Upper lobe of left lung (tissue), 4 donors: ENCODE results near the gene HM13.
"Not testable (repeated sequence)": the region's sequence is repeated elsewhere in the genome, so short reads cannot be mapped to it uniquely, and the experiment has no call there.

ENCODE experiments used
- CTCF ChIP-seq, 6 experiments: fragments of 450-650 bp in 4 of 6; fragments of 200-600 bp in 2 of 6; sonication (generic) in 2 of 6; IDR thresholded peaks; one replicate each; pipeline ENCODE4 v1.5.1; 2016 to 2019; ENCODE audit warnings: antibody characterized with exemption in 6 of 6
- EP300 ChIP-seq, 4 donors: sonication (generic); formaldehyde crosslinking; IDR thresholded peaks; one replicate each; pipeline ENCODE4 v1.5.1; 2017; ENCODE audit warnings: antibody characterized with exemption in 4 of 4, control low read depth in 2 of 4

- TF ChIP-seq CTCF, EP300 (IDR thresholded peaks at IDR 0.05): not testable (repeated sequence)
These were observed 82.1 kb downstream of the HM13 start for GRCh38 chr20:31596412-31596715.
